NCI-H748 (cell line): ENCODE results near the gene RPS13.
"Not testable (repeated sequence)": the region's sequence is repeated elsewhere in the genome, so short reads cannot be mapped to it uniquely, and the experiment has no call there.

ENCODE experiments used
- DNase-seq: peaks from one replicate; lab custom pipeline; 2025; ENCODE audit not compliant: unreplicated experiment; lab: John Stamatoyannopoulos, UW

The RPS13 gene

DNA sequence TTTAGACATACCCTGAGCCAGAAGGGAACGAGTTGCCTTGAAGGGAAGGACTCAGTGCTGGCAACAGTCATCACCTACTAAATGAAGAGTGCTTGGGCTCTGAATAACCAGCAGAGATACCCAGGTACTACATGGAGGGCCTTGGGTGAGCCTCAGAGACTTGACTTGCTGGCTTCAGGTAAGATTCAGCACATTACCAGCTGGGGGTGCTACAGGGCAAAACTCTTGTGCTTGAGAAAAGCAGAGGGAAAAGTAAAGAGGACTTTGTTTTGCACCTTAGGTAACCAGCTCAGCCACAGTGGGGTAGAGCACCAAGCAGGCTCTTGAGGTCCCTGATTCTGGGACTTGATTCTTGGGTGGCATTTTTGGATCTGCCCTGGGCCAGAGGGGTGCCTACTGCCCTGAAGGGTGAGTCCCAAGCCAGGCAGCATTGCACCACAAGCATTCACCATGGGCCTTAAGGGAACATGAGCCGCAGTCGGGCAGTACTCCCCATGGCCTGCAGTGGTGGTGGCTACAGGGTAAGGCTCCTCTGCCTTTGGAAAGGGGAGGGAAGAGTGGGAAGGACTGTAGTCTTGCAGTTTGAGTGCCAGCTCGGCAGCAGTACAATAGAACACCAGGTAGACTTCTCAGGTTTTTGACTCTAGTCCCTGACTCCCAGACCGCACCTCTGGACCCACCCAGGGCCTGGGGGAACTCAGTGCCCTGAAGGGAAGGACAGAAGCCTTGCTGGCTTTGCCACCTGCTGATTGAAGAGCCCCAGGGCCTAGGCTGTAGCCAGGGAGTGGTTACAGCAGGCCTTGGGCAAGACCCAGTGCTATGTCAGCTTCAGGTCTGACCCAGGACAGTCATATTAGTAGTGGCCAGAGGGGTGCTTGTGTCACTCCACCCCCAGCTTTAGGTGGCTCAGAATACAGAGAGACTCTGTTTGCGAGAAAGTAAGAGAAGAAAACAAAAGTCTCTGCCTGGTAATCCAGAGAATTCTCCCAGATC, 40.5 kb downstream of the RPS13 start:
- no peak for DNase-seq

DNA sequence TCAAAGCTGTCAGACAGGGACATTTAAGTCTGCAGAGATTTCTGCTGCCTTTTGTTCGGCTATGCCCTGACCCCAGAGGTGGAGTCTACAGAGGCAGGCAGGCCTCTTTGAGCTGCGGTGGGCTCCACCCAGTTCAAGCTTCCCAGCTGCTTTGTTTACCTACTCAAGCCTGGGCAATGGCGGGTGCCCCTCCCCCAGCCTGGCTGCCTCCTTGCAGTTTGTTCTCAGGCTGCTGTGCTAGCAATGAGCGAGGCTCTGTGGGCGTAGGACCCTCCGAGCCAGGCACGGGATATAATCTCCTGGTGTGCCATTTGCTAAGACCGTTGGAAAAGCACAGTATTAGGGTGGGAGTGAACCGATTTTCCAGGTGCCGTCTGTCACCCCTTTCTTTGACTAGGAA, 43.4 kb downstream of the RPS13 start:
- DNase-seq, result not testable (repeated sequence)

GRCh38 chr11:17026487-17027082, 50.9 kb downstream of the RPS13 start:
- no peak for DNase-seq

GRCh38 chr11:17024924-17025323, 52.5 kb downstream of the RPS13 start:
- no peak for DNase-seq
